Stomach (tissue), 9 donors: ENCODE measurements around the gene OCA2. TPM values are rescaled to one million over a fixed set of nuclear protein-coding genes. Genes with fewer than 3 reads are reported as not detected.

Source experiments
- DNase-seq, 2 donors: peaks; one replicate each; pipeline versions ENCODE4 v3.0.0 to v3.0.0-alpha.2; 2013 to 2019
- H3K27ac ChIP-seq, 5 donors: fragments of 200-600 bp in 4 of 5; sonication (generic) in 4 of 5; one replicate each; pipeline ENCODE4 v1.5.1; 2013 to 2019; ENCODE audit warnings: mild to moderate bottlenecking in 1 of 5, moderate library complexity in 1 of 5
- H3K27me3 ChIP-seq, 3 donors: fragments of 200-600 bp; sonication (generic); one replicate each; pipeline ENCODE4 v1.5.1; 2017 to 2019; ENCODE audit warnings: mixed run types in 1 of 3
- H3K36me3 ChIP-seq, 4 donors: fragments of 200-600 bp; sonication (generic); 1 replicate in 3 of 4; 2 replicates in 1 of 4; pipeline ENCODE4 v1.5.1; 2016 to 2019
- H3K4me1 ChIP-seq, 4 donors: fragments of 200-600 bp; sonication (generic); one replicate each; pipeline ENCODE4 v1.5.1; 2016 to 2019
- H3K4me3 ChIP-seq, 4 donors: fragments of 200-600 bp; sonication (generic) in 3 of 4; one replicate each; pipeline ENCODE4 v1.5.1; 2016 to 2019; ENCODE audit warnings: mild to moderate bottlenecking in 1 of 4
- H3K9me3 ChIP-seq, 4 donors: fragments of 200-600 bp; sonication (generic); one replicate each; pipeline ENCODE4 v1.5.1; 2016 to 2019
- EP300 ChIP-seq: sonication (generic); formaldehyde crosslinking; IDR thresholded peaks from one replicate; pipeline ENCODE4 v1.6.1; 2017; ENCODE audit warnings: antibody characterized with exemption
- POLR2A ChIP-seq, 4 donors: fragments of 450-650 bp; IDR thresholded peaks; one replicate each; pipeline ENCODE4 v1.6.1; 2016; ENCODE audit warnings: antibody characterized with exemption in 4 of 4, control low read depth in 2 of 4, mild to moderate bottlenecking in 1 of 4, moderate library complexity in 1 of 4
- POLR2AphosphoS5 ChIP-seq, 3 donors: sonication (generic); formaldehyde crosslinking; IDR thresholded peaks; one replicate each; pipeline ENCODE4 v1.6.1; 2016; ENCODE audit warnings: antibody characterized with exemption in 3 of 3
- WGBS, 5 donors: extraction: QIAGEN DNeasy Blood & Tissue Kit in 3 of 5; methylation state at CpG; one replicate each; pipeline versions ENCODE4 v1.1.5 to v1.1.7; 2013 to 2018; 5-methylcytosine and 5-hydroxymethylcytosine counted together
- intact Hi-C: fragments of 100-400 bp; cut with DNase I; formaldehyde crosslinking; loops from one replicate; pipeline ENCODE4 v1.15.1; 2023; ENCODE audit warnings: low total_unique reads
- polyA plus RNA-seq, 3 donors: library from polyadenylated mRNA; stranded (reverse); fragments of 200-250 nt; gene quantifications; one replicate each; pipeline ENCODE4 v1.2.3, GENCODE V29; 2013
- total RNA-seq, 5 donors: library from RNA; depleted of rRNA; stranded (reverse); fragments of >200 nt; gene quantifications; one replicate each; pipeline versions ENCODE4 v1.1.0 to v1.2.3, GENCODE V29; 2014 to 2016
- TF ChIP-seq, protein P1 (sequence below), 7 experiments: fragments of 450-650 bp in 4 of 7; fragments of 200-600 bp in 3 of 7; sonication (generic) in 3 of 7; IDR thresholded peaks; one replicate each; pipeline ENCODE4 v1.5.1; 2016 to 2019; ENCODE audit warnings: antibody characterized with exemption in 7 of 7, control low read depth in 2 of 7, mild to moderate bottlenecking in 1 of 7
- donor health status: healthy with polysubstance abuse.
- donor health status: Bipolar disorder and iron deficiency.
- donor health status: healthy.

Gene OCA2
- total and polyA plus RNA-seq, 8 donors = 0.12 to 0.89 (median 0.65) TPM; not detected in 4

DNA sequence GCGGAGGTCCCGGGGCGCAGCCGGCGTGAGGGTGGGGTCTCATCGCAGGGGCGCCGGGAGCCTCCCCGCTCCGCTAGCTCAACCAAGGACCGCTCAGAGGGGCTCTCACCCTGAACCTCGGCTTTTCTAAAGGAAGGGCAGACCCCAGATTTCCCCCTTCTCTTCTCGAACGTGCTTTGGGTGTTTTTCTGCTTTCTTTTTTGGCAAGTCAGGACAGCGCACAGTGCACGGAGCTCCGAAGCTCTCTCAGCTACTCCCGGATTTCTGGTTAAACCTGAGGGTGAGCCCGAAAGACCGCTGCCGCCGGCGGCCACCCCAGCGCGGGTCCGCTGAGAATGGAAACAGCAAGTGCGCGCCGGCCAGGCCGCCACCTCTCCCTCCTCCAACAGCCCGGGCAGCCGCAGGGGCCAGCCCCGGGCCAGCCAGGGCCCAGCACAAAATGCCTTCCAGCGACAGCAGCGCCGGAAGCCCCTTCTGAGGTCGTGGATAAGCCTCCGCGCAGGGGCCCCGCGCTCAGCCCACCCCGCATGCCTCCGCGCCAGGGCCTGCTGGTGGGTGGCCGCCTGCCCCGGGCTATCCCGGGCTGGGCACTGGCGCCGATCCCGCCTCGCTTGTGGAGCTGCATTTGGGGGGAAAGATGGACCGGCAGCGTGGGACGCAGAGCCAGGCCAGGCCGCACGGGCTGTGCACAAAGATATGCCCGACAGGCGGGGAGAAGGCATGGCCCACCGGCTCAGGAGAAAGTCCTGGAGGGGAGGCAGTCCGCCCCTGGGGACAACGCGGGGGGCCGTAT, 8.2 kb upstream of the OCA2 start:
- H3K4me1 ChIP-seq = peaks cover 13 to 19% (median 17%) of the 10 kb centered on the region in 4 donors
- H3K36me3 ChIP-seq = peaks cover 11 to 19% (median 14%) of the 10 kb centered on the region in 4 donors
- peak overlapping the region; percentile 51 to 61 (median 58) for H3K4me3 ChIP-seq
- TF ChIP-seq POLR2AphosphoS5 (IDR thresholded peaks at IDR 0.05) (no peak), EP300 (no peak), POLR2A (IDR thresholded peaks at IDR 0.05) (no peak)
- no peaks in the 10 kb centered on the region for H3K9me3 ChIP-seq
- no peak overlapping the region for H3K27ac ChIP-seq
- intact Hi-C loops = no loop called here
- H3K27me3 ChIP-seq = peaks cover 0 to 53% (median 18%) of the 10 kb centered on the region in 3 donors
- DNase-seq = peak in 1 of 2 donors; percentile 49
- WGBS, 5 donors = 3 to 8% (median 5%) methylated on average over 34 to 63 of the region's 63 CpGs

- TF ChIP-seq EP300 = no peak
- TF ChIP-seq, protein P1, sequence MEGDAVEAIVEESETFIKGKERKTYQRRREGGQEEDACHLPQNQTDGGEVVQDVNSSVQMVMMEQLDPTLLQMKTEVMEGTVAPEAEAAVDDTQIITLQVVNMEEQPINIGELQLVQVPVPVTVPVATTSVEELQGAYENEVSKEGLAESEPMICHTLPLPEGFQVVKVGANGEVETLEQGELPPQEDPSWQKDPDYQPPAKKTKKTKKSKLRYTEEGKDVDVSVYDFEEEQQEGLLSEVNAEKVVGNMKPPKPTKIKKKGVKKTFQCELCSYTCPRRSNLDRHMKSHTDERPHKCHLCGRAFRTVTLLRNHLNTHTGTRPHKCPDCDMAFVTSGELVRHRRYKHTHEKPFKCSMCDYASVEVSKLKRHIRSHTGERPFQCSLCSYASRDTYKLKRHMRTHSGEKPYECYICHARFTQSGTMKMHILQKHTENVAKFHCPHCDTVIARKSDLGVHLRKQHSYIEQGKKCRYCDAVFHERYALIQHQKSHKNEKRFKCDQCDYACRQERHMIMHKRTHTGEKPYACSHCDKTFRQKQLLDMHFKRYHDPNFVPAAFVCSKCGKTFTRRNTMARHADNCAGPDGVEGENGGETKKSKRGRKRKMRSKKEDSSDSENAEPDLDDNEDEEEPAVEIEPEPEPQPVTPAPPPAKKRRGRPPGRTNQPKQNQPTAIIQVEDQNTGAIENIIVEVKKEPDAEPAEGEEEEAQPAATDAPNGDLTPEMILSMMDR (IDR thresholded peaks at IDR 0.05) = no peak
- no peak for TF ChIP-seq POLR2A (IDR thresholded peaks at IDR 0.05)
- no peak for TF ChIP-seq POLR2AphosphoS5 (IDR thresholded peaks at IDR 0.05)
- Histone ChIP-seq H3K4me1 (peaks cover 13 to 19% (median 17%) of the 10 kb centered on the region in 4 donors), H3K36me3 (peaks cover 3 to 11% (median 6%) of the 10 kb centered on the region in 4 donors), H3K9me3 (no peaks in the 10 kb centered on the region), H3K27me3 (peaks cover 0 to 61% (median 18%) of the 10 kb centered on the region in 3 donors), H3K27ac (no peak overlapping the region), H3K4me3 (peak overlapping the region; percentile 51 to 61 (median 58))
- 4 to 24% (median 5%) methylated on average over 10 to 81 of the region's 81 CpGs for WGBS, 5 donors
- peak in 1 of 2 donors; percentile 47 for DNase-seq
- intact Hi-C loops = no loop called here
These were observed 7.4 kb upstream of the OCA2 start for GRCh38 chr15:28106294-28107110.

GRCh38 chr15:28105793-28106192, 6.7 kb upstream of the OCA2 start:
- intact Hi-C loops = no loop called here
- no peak overlapping the region for H3K27ac ChIP-seq
- H3K9me3 ChIP-seq = no peaks in the 10 kb centered on the region
- peaks cover 0 to 68% (median 18%) of the 10 kb centered on the region in 3 donors for H3K27me3 ChIP-seq
- DNase-seq = no peak
- H3K4me1 ChIP-seq = peaks cover 13 to 19% (median 17%) of the 10 kb centered on the region in 4 donors
- H3K4me3 ChIP-seq = no peak overlapping the region
- 84 to 94% (median 89%) methylated on average over 5 of the region's 5 CpGs for WGBS, 5 donors
- H3K36me3 ChIP-seq = peaks cover 0 to 4% (median 0%) of the 10 kb centered on the region in 4 donors
- TF ChIP-seq POLR2AphosphoS5 (IDR thresholded peaks at IDR 0.05) (no peak), EP300 (no peak), POLR2A (IDR thresholded peaks at IDR 0.05) (no peak)
- TF ChIP-seq, protein P1 (IDR thresholded peaks at IDR 0.05) = no peak

DNA sequence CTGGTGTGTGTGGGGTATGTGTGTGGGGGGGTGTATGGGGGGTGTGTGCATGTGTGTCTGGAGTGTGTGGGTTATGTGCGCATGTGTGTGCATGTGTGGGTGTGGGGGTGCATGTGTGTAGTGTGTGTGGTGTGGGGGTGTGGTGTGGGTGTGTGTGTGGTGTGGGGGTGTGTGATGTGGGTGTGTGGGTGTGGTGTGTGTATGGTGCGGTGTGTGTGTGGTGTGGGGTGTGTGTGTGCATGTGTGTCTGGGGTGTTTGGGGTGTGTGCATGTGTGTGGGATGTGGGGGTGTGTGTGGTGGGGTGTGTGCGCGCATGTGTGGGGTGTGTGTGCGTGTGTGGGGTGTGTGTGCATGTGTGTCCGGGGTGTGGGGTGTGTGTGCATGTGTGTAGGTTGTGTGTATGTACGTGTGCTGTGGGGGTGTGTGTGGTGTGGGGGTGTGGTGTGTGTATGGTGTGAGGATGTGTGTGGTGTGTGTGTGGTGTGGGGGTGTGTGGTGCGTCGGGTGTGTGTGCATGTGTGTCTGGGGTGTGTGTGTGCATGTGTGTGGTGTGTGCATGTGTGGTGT, 6.2 kb upstream of the OCA2 start:
- 91 to 96% (median 94%) methylated on average over 8 to 9 of the region's 9 CpGs for WGBS, 5 donors
- intact Hi-C loops = no loop called here
- Histone ChIP-seq H3K36me3 (no peaks in the 10 kb centered on the region), H3K4me1 (peaks cover 13 to 19% (median 17%) of the 10 kb centered on the region in 4 donors), H3K4me3 (no peak overlapping the region), H3K9me3 (no peaks in the 10 kb centered on the region), H3K27me3 (peaks cover 0 to 73% (median 18%) of the 10 kb centered on the region in 3 donors), H3K27ac (no peak overlapping the region)
- no peak for TF ChIP-seq POLR2AphosphoS5 (IDR thresholded peaks at IDR 0.05)
- TF ChIP-seq, protein P1 (IDR thresholded peaks at IDR 0.05) = no peak
- TF ChIP-seq EP300 = no peak
- TF ChIP-seq POLR2A (IDR thresholded peaks at IDR 0.05) = no peak
- DNase-seq = no peak
